Activated naive CD8-positive, alpha-beta T cell (primary cell): ENCODE data around the gene SPNS2.
A peak's percentile ranks its signal among the peaks of the same experiment; 100 is the strongest.

ENCODE experiments used
- H3K27ac Mint-ChIP-seq: one replicate; pipeline ENCODE4 v1.8.0; 2021; ENCODE audit warnings: mixed read lengths
- H3K27me3 Mint-ChIP-seq: one replicate; pipeline ENCODE4 v1.8.0; 2021; ENCODE audit warnings: mixed read lengths
- H3K36me3 Mint-ChIP-seq: one replicate; pipeline ENCODE4 v1.8.0; 2021; ENCODE audit warnings: mixed read lengths
- H3K4me1 Mint-ChIP-seq: one replicate; pipeline ENCODE4 v1.8.0; 2021; ENCODE audit warnings: low read depth, mixed read lengths
- H3K4me3 Mint-ChIP-seq: one replicate; pipeline ENCODE4 v1.8.0; 2021; ENCODE audit warnings: mild to moderate bottlenecking, mixed read lengths
- H3K9me3 Mint-ChIP-seq: one replicate; pipeline ENCODE4 v1.8.0; 2021; ENCODE audit warnings: low read depth, mixed read lengths

Gene SPNS2

DNA sequence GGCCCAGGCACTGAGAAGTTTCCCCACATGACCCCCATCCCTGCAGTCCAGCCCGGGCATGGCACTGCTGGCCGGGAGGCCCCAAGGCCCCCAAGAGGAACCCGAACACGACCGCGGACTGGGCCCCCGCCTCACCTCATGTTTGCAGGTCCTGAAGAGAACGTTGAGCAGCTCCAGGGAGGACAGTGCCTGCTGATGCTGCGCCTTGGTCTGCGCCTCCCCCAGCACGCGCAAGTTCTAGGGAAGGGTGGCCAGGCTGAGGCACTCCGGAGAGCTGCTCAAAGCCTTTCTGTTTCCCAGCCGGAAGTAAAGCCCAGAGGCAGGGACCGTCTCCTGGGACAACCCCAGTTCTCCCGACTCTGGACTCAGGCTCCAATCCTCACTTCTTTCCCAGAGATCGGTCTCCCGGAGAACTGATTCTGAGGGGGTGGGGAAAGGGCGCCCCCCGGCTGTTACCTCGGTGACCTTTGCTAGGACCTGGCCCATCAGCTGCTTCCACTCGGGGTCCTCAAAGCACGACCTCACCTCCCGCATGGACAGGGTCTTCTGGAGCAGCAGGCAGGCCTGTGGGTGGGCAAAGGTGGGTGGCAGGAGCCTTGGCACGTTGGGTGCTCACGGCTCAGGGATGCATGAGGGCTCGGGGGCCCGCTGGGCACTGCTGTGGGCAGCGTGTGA, 42.8 kb downstream of the SPNS2 start:
- H3K4me1 Mint-ChIP-seq = no peaks in the 10 kb centered on the region
- H3K27me3 Mint-ChIP-seq = no peaks in the 10 kb centered on the region
- H3K27ac Mint-ChIP-seq = no peak overlapping the region
- no peaks in the 10 kb centered on the region for H3K9me3 Mint-ChIP-seq
- no peak overlapping the region for H3K4me3 Mint-ChIP-seq
- no peaks in the 10 kb centered on the region for H3K36me3 Mint-ChIP-seq

DNA sequence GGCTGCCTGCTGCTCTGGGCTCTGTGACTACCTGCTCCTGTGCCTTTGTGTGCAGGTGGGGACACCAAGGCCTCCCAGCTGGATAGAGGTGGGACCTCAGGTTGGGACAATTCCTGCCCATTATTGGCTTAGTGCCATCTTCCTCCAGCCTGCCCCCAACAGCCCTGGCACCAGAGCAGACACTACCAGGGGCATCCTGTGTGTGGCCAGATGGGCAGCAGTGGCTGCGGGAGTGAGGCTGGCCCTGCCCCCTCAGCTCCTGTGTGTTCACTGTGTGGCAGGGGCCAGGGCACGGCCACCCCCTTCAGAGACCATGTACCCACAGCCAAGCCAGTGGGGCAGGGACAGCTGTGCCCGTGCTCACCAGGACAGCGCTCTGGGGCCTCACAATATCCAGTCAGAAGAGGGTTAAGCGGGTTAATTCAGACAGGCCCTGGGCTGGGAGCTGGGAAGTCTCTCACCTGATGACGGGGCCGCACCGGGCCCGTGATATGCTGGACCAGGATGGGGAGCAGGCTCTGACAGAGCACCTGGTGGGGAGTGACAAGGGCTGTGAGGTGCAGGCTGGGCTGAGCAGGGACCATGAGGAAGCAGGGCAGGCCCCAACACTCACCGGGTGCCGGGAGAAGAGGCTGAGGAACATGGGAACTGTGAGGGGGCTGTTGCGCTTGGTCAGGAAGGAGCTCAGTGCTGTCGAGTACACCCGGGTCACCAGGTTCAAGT, 43.5 kb downstream of the SPNS2 start:
- no peak overlapping the region for H3K4me3 Mint-ChIP-seq
- H3K27me3 Mint-ChIP-seq = no peaks in the 10 kb centered on the region
- no peaks in the 10 kb centered on the region for H3K4me1 Mint-ChIP-seq
- H3K9me3 Mint-ChIP-seq = no peaks in the 10 kb centered on the region
- no peaks in the 10 kb centered on the region for H3K36me3 Mint-ChIP-seq
- H3K27ac Mint-ChIP-seq = no peak overlapping the region

DNA sequence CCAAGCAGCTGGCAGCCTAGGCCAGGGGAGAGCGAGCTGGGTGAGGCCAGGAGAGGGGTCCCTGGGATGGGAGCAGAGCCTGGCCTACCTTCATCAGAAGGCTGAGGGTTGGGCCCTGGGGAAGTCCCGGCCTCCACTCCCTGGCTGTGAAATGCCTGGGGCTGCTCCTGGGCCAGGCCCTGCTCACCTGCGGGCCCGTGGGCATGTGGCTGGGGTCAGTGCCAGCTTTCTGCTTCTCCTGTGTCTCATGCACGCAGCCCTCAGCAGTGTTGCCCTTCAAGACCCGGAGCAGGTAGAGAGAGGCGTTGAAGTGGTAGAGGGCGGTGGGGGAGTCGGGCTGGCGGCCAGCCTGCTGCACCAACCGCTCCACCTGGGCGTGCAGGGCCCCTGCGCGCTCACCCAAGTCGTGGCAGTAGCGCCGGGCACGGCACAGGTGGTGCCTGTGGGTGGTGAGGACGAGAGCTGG, 44.1 kb downstream of the SPNS2 start:
- no peaks in the 10 kb centered on the region for H3K27me3 Mint-ChIP-seq

DNA sequence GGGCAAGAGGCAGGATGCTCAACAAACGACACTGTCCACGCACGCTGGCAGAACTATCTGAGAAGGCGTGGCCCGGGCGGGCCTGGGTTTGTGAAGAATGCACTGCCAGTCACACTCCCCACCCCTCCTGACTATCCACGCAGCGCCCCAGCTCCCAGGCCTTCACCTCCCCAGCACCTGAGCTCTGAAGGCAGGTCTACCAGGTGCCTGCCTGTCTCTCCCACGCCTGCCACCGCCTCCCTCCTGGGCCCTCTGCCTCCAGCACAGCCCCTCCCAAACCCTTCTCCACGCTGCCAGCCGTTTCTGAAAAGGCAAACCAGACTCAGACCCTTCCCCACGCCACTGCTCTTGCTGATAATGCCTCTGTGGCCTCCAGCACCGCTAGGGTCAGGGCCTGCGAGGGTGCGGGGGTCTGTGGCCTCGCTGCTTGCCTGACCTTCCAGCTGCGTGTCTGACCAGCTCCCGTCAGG, 44.9 kb downstream of the SPNS2 start:
- Mint-ChIP-seq H3K36me3 (no peaks in the 10 kb centered on the region), H3K4me1 (no peaks in the 10 kb centered on the region), H3K27ac (no peak overlapping the region), H3K4me3 (no peak overlapping the region), H3K27me3 (no peaks in the 10 kb centered on the region), H3K9me3 (no peaks in the 10 kb centered on the region)

More for the DNA sequence above, 44.1 kb downstream of the SPNS2 start:
- no peak overlapping the region for H3K27ac Mint-ChIP-seq
- H3K4me1 Mint-ChIP-seq = no peaks in the 10 kb centered on the region
- no peak overlapping the region for H3K4me3 Mint-ChIP-seq
- H3K9me3 Mint-ChIP-seq = no peaks in the 10 kb centered on the region
- H3K36me3 Mint-ChIP-seq = no peaks in the 10 kb centered on the region

DNA sequence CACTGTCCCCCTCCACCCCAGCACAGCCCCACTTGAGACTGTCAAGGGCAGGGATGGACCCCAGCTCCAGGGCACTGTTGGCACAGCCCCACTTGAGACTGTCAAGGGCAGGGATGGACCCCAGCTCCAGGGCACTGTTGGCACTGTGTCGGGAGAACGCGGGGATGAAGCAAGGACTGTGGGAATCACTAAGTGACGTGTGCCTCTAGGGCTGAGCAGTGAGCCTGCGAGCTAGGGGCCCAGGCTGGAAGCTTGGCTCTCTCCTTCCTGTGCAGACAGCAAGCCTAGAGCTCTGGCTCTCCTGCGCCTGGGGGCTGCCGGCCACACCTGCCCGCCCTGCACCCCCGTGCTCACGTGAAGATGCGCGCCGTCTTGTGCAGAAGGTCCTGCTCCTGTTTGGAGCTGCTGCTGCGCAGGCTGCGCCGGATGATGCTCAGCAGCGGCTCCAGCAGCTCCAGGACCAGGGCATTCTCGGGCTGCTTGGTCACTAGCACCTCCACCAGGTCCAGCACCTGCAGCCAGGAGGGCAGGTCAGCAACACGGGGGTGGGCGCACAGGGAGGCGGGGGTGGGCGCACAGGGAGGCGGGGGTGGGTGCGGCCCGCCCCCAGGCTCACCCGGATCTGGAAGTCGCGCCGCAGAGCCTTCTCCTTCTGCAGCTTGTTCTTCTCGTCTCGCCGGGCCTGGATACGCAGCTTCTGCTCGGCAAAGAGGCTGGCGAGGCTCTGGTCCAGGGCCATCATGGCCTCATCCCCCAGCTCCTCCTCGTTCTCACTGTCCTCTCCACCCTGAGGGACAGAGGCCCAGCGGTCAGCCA, 45.7 kb downstream of the SPNS2 start:
- Mint-ChIP-seq H3K36me3 (no peaks in the 10 kb centered on the region), H3K27ac (no peak overlapping the region)

DNA sequence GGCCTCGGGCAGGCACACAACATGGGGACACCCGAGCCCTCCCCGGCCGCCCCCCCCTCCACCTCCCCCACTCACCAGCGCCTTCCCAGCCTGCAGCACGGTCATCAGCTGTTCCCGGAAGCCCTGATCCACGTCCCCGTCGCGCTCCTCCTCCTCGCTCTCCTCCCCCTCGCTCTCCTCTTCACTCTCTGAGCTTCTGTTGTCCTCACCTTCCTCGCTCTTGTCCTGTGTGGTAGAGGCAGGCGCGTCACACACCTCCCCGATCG, 46.2 kb downstream of the SPNS2 start:
- H3K9me3 Mint-ChIP-seq = no peaks in the 10 kb centered on the region

More for the DNA sequence above, 45.7 kb downstream of the SPNS2 start:
- no peaks in the 10 kb centered on the region for H3K9me3 Mint-ChIP-seq
- no peaks in the 10 kb centered on the region for H3K27me3 Mint-ChIP-seq
- no peaks in the 10 kb centered on the region for H3K4me1 Mint-ChIP-seq
- no peak overlapping the region for H3K4me3 Mint-ChIP-seq

DNA sequence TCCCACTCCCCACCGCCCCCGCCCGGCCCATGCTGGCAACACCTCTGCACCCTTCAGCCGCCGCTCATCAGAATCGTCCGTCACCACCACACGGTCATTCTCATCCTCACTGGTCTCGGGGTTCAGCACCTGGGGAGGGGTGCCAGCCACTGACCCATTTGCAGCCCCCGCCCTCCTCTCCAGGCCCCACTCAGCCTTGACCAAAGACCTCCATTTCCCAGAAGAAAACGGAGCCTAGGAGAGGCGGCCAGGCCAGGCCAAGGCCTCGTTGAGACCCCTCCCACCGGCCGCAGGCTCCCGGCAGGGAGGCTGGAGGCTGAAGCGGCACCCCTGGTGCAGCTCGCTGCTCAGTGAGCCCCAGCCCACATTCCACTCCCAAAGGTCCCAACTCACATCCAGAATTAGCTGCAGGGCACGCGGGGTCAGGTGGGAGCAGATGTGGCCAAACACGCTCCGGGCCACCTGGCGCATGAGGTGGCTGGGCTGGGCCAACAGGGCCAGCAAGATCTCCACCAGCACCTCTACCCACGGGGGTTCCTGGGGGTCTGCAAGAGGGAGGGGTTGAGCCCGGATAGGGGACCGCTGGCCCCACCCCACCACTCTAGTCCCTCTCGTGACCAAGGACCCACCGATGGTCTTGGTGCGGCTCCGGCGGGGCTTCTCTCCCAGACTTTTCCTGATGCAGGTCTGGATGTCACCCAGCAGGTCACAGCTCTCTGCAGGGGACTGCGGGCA, 46.7 kb downstream of the SPNS2 start:
- Mint-ChIP-seq H3K36me3 (no peaks in the 10 kb centered on the region), H3K27ac (no peak overlapping the region), H3K4me1 (no peaks in the 10 kb centered on the region), H3K27me3 (no peaks in the 10 kb centered on the region), H3K4me3 (no peak overlapping the region), H3K9me3 (no peaks in the 10 kb centered on the region)

More for the DNA sequence above, 46.2 kb downstream of the SPNS2 start:
- no peak overlapping the region for H3K27ac Mint-ChIP-seq
- no peak overlapping the region for H3K4me3 Mint-ChIP-seq
- H3K4me1 Mint-ChIP-seq = no peaks in the 10 kb centered on the region
- no peaks in the 10 kb centered on the region for H3K36me3 Mint-ChIP-seq
- H3K27me3 Mint-ChIP-seq = no peaks in the 10 kb centered on the region

DNA sequence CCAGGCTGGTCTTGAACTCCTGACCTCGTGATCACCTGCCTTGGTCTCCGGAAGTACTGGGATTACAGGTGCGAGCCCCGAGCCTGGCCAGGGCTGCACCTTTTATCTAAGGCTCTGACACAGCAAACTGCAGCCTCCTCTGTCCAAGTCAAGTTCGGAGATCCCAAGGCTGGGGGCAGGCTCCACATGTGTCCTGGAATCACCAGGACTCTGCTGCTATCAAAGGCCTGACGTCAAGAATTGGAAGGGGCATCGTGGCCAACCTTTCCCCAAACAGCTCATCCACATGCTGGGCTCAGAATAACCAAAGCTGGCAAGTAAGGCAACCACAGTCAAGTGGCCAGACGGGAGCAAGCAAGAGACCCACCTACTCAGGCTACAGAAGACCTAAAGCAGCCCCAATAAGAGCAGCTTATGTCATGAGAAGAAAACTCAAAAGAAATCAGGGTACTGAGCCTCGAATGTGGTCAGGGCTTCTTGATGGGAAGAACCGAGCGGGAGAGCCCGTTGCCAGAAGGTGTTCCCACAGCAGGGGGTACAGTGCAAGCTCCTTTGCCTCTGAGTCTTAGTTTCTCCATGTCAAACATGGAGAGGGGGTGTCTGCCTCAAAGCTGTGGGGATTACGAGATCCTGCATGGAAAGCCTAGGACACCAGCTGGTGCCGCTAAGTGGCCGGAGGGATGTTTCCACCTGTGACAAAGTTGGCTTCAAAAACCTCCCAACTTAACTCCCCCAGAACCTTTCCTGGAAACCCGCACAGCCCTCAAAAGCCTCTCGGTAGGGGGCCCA, 48.6 kb downstream of the SPNS2 start:
- H3K36me3 Mint-ChIP-seq = peaks cover 3% of the 10 kb centered on the region
- H3K4me1 Mint-ChIP-seq = peaks cover 3% of the 10 kb centered on the region
- H3K27ac Mint-ChIP-seq = no peak overlapping the region
- H3K9me3 Mint-ChIP-seq = no peaks in the 10 kb centered on the region
- H3K4me3 Mint-ChIP-seq = no peak overlapping the region
- H3K27me3 Mint-ChIP-seq = no peaks in the 10 kb centered on the region

DNA sequence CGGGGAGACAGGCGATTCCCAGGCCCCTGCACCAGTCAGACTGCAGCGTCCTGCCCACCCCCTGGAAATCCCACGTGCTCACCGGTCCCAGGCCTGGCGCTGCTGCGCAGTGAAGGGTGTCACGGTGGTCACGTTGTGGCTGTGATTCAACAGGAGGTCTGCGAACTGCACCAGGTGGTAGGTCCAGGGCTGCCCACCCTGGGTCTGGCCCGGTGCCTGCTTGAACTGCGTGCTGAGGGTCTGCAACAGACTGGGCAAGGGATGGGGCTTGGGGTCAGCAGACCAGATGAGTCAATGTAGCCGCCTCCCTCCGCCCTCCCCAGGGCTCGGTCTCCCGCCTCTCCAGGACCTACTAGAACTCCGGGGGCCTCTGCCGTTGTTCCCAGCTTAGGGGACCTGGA, 49.4 kb downstream of the SPNS2 start:
- H3K36me3 Mint-ChIP-seq = peaks cover 3% of the 10 kb centered on the region

DNA sequence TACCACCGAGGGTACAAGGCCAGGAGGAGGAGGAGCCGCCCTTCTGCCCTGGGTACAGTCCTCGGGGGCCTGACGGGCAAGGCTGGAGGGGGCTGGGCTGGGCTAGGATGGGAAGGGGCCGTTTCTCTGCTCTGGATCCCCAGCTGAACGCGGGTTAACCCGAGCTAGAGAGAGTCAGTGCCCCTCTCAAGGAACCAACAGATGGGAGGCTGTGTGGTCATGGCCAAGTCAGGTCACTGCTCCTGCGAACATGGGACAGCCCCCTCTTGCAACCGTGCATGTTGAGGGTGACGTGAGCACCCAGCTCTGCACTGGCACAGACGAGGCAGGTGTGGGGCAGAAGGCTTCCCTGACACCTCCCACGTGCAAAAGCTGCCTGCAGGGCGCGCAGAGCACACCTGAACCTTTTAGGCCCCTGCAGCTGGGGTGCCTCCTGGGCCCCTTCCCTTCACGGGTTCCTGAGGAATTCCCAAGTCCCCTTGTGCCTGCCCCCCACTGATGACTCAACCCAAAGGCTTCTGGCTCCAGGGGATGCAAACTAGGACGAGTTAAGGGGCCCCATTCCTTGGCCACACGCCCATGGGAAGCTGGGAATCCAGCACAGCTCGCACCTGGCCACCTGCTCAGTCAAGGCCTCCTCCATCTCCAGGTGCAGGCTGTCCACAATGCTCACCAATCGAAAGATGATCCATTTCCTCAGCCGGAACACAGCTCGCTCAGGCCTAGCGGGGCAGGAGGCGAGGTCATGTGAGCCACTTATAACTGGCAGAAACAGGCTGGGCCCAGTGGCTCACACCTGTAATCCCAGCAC, 50.2 kb downstream of the SPNS2 start:
- Mint-ChIP-seq H3K9me3 (no peaks in the 10 kb centered on the region), H3K36me3 (peaks cover 3% of the 10 kb centered on the region), H3K4me3 (no peak overlapping the region), H3K27ac (no peak overlapping the region), H3K4me1 (peaks cover 6% of the 10 kb centered on the region), H3K27me3 (no peaks in the 10 kb centered on the region)

More for the DNA sequence above, 49.4 kb downstream of the SPNS2 start:
- no peaks in the 10 kb centered on the region for H3K27me3 Mint-ChIP-seq
- peaks cover 3% of the 10 kb centered on the region for H3K4me1 Mint-ChIP-seq
- no peaks in the 10 kb centered on the region for H3K9me3 Mint-ChIP-seq
- no peak overlapping the region for H3K27ac Mint-ChIP-seq
- no peak overlapping the region for H3K4me3 Mint-ChIP-seq

DNA sequence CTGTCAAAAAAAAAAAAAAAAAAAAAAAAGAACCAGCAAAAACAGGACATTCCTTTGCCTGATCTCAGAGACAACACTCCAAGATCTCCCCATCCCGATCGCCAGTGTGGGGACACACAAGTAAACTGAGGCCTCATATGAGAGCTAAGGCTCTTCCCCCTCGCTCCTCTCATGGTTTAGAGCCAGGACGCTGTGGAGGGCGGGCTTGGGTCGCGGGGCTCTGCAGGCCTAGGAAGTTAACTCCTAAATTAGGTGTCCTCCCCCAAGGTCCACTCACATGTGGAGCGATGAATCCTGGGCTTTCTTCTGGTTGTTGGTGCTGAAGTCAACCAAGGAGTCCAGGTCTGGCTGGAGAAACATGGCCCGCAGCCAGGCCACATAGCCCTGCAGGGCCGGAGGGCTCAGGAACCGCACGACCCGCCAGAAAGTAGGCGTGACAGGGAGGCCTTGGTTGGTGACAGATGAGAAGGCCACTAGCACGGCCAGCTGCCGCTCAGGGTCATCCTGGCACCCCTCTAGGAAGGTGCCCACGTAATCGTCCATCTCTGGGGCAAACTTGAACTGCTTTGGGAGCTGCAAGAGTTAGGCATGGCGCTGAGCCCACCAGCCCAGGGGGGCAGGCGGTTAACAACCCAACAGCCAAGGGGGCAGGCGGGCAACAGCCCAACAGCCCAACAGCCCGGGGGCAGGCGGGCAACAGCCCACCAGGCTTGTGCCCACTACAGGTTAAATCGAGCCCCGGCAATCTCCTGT, 51.3 kb downstream of the SPNS2 start:
- Mint-ChIP-seq H3K4me3 (no peak overlapping the region), H3K9me3 (no peaks in the 10 kb centered on the region), H3K4me1 (peaks cover 13% of the 10 kb centered on the region), H3K27ac (no peak overlapping the region), H3K36me3 (peaks cover 8% of the 10 kb centered on the region), H3K27me3 (no peaks in the 10 kb centered on the region)

DNA sequence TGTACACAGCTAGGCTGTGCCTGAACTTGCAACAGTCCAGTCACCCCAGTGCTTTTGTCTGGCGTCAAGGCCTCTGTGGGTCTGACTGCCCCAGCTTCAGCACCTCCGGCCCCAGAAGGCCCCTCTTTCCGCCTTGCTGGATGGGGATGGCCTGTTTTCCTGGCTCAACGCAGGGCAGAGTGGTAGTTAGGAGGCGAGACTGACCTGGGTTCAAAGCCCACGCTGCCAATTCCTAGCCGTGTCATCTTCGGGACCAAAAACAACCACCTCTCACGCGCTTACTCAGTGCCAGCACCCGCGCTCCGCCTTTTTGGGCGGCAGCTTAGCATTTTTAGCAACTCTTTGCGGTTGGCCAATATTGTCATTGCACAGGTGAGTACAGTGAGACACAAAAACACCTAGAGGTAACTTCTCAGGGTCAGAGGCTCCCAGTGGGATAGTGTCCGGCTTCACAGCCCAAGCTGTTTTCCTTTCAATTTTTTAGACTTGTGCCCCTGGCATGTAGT, 51.9 kb downstream of the SPNS2 start:
- Mint-ChIP-seq H3K9me3 (no peaks in the 10 kb centered on the region), H3K27me3 (no peaks in the 10 kb centered on the region), H3K27ac (no peak overlapping the region), H3K4me1 (peaks cover 15% of the 10 kb centered on the region), H3K4me3 (no peak overlapping the region), H3K36me3 (peaks cover 8% of the 10 kb centered on the region)

DNA sequence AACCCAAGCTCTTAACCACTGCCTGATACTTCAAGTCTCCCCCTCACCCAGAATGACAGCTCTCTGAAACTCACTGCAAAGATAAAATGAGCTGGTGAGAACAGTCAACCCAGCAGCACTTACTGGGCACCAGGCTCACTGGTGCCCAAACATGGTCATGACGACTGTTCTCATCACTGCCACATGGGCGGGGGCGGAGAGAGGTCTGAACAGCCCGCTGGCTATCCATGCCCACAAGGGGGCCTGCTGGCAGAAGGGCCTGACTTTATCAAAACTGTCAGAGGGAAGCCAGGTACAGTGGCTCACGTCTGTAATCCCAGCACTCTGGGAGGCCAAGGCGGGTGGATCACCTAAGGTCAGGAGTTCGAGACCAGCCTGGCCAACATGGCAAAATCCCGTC, 52.5 kb downstream of the SPNS2 start:
- peaks cover 8% of the 10 kb centered on the region for H3K36me3 Mint-ChIP-seq
- peak overlapping the region; percentile 30 for H3K4me3 Mint-ChIP-seq
- no peaks in the 10 kb centered on the region for H3K27me3 Mint-ChIP-seq
- H3K4me1 Mint-ChIP-seq = peaks cover 20% of the 10 kb centered on the region
- no peaks in the 10 kb centered on the region for H3K9me3 Mint-ChIP-seq
- no peak overlapping the region for H3K27ac Mint-ChIP-seq
